Keratinocyte (primary cell): ENCODE results near the gene TRAF1. TPM values are rescaled to one million over a fixed set of nuclear protein-coding genes. Genes with fewer than 3 reads are reported as not detected.

Experiments
- DNase-seq: peaks from one replicate; pipeline ENCODE4 v3.0.0-alpha.2; 2011; ENCODE audit warnings: low read depth, missing footprints, low spot score
- FAIRE-seq: peaks from 2 replicates; lab custom pipeline; 2011; peaks lifted over from hg19 to GRCh38; lab: Jason Lieb, UNC
- H2AFZ ChIP-seq: 2 replicates; pipeline ENCODE4 v1.6.0; 2012; ENCODE audit warnings: low read length, control low read depth, inconsistent platforms; ENCODE audit not compliant: control insufficient read depth
- H3K27ac ChIP-seq: 2 replicates; pipeline ENCODE4 v1.5.1; 2011; ENCODE audit warnings: low read length; ENCODE audit not compliant: control insufficient read depth, insufficient read depth
- H3K27me3 ChIP-seq: 3 replicates; pipeline ENCODE4 v1.6.0; 2011; ENCODE audit warnings: low read length; ENCODE audit not compliant: control insufficient read depth, insufficient read depth; ENCODE audit errors: extremely low read depth
- H3K36me3 ChIP-seq, 2 experiments: 2 replicates in 1 of 2; 3 replicates in 1 of 2; pipeline ENCODE4 v1.5.1; 2011; ENCODE audit warnings: low read length in 2 of 2, mild to moderate bottlenecking in 1 of 2; ENCODE audit not compliant: control insufficient read depth in 2 of 2, insufficient read depth in 2 of 2; ENCODE audit errors: extremely low read depth in 1 of 2
- H3K4me1 ChIP-seq: 3 replicates; pipeline ENCODE4 v1.5.1; 2011; ENCODE audit warnings: low read length; ENCODE audit not compliant: control insufficient read depth, insufficient read depth; ENCODE audit errors: extremely low read depth
- H3K4me2 ChIP-seq: 3 replicates; pipeline ENCODE4 v1.6.0; 2011; ENCODE audit warnings: low read depth, low read length; ENCODE audit not compliant: control insufficient read depth, insufficient read depth; ENCODE audit errors: extremely low read depth
- H3K4me3 ChIP-seq, 3 experiments: fragments of 200-600 bp in 1 of 3; sonication (generic) in 1 of 3; 2 replicates in 2 of 3; 3 replicates in 1 of 3; pipeline ENCODE4 v1.5.1; 2011 to 2016; ENCODE audit warnings: low read length in 3 of 3, mild to moderate bottlenecking in 3 of 3, control low read depth in 2 of 3, inconsistent platforms in 1 of 3, low read depth in 1 of 3, mixed read lengths in 1 of 3, mixed run types in 1 of 3, moderate library complexity in 1 of 3; ENCODE audit not compliant: control insufficient read depth in 2 of 3, insufficient read depth in 2 of 3; ENCODE audit errors: extremely low read depth in 1 of 3
- H3K79me2 ChIP-seq: 2 replicates; pipeline ENCODE4 v1.6.0; 2012; ENCODE audit warnings: low read length; ENCODE audit not compliant: control insufficient read depth, insufficient read depth
- H3K9ac ChIP-seq: 3 replicates; pipeline ENCODE4 v1.6.0; 2011; ENCODE audit warnings: low read length; ENCODE audit not compliant: control insufficient read depth, insufficient read depth; ENCODE audit errors: extremely low read depth
- H3K9me1 ChIP-seq: 3 replicates; pipeline ENCODE4 v1.6.0; 2011; ENCODE audit warnings: low read length; ENCODE audit not compliant: control insufficient read depth, insufficient read depth; ENCODE audit errors: extremely low read depth
- H3K9me3 ChIP-seq: 2 replicates; pipeline ENCODE4 v1.5.1; 2012; ENCODE audit warnings: low read depth, low read length; ENCODE audit not compliant: control insufficient read depth
- H4K20me1 ChIP-seq: 3 replicates; pipeline ENCODE4 v1.6.0; 2011; ENCODE audit warnings: low read length; ENCODE audit not compliant: control insufficient read depth, insufficient read depth; ENCODE audit errors: extremely low read depth
- EZH2 ChIP-seq: IDR thresholded peaks from one replicate; pipeline ENCODE4 v1.6.1; 2012; ENCODE audit warnings: inconsistent platforms, mild to moderate bottlenecking, low read length, moderate library complexity
- dilution Hi-C: fragments of 300-500 bp; cut with MboI; formaldehyde crosslinking; loops from one replicate; pipeline ENCODE4 v1.7.0; 2020; ENCODE audit warnings: low sequenced_read_pairs; ENCODE audit not compliant: extremely low pct_ligation_motif_present
- polyA minus RNA-seq, 3 experiments: library from RNA; depleted of rRNA, polyadenylated mRNA; stranded (reverse); fragments of >200 nt; gene quantifications; 1 replicate in 1 of 3; 2 replicates in 1 of 3; 3 replicates in 1 of 3; pipeline ENCODE4 v1.2.3, GENCODE V29; 2011
- polyA plus RNA-seq, 5 experiments: library from polyadenylated mRNA; depleted of rRNA in 3 of 5; stranded (reverse) in 3 of 5; stranded (forward) in 1 of 5; unstranded in 1 of 5; fragments of >200 nt; gene quantifications; 1 replicate in 1 of 5; 2 replicates in 3 of 5; 3 replicates in 1 of 5; pipeline versions ENCODE4 v1.2.1 to v1.2.3, GENCODE V29; 2011 to 2012; ENCODE audit warnings: missing spikeins in 2 of 5, low read depth in 1 of 5, low replicate concordance in 1 of 5
- TF ChIP-seq, protein P1 (sequence below), 3 experiments: IDR thresholded peaks in 1 of 3; conservative IDR thresholded peaks in 1 of 3; optimal IDR thresholded peaks in 1 of 3; 2 replicates in 2 of 3; 3 replicates in 1 of 3; pipeline versions ENCODE3 to v1.5.1; 2011; ENCODE audit warnings: low read length in 3 of 3, mild to moderate bottlenecking in 3 of 3, moderate library complexity in 2 of 3, control low read depth in 1 of 3, inconsistent platforms in 1 of 3; ENCODE audit not compliant: insufficient read depth in 2 of 3; ENCODE audit errors: extremely low read depth in 1 of 3

The TRAF1 gene, protein sequence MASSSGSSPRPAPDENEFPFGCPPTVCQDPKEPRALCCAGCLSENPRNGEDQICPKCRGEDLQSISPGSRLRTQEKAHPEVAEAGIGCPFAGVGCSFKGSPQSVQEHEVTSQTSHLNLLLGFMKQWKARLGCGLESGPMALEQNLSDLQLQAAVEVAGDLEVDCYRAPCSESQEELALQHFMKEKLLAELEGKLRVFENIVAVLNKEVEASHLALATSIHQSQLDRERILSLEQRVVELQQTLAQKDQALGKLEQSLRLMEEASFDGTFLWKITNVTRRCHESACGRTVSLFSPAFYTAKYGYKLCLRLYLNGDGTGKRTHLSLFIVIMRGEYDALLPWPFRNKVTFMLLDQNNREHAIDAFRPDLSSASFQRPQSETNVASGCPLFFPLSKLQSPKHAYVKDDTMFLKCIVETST
- polyA plus RNA-seq (0.71 to 2.5 TPM (median 1.2 TPM) in 3 replicates), polyA minus RNA-seq (0.43 to 1.2 TPM (median 1.1 TPM) in 3 replicates)
- 1.1 TPM for polyA plus RNA-seq (2011; ENCODE audit: low read depth)
- polyA plus RNA-seq (2011; cell fraction: cytosol; rRNA removed), result 0.26 and 0.43 TPM in 2 replicates
- 9.9 and 11.7 TPM in 2 replicates for polyA plus RNA-seq (2011; cell fraction: nucleus; rRNA removed)
- polyA plus RNA-seq (2012; ENCODE audit: low replicate concordance), result 0.54 and 1.9 TPM in 2 replicates
- polyA minus RNA-seq (2011; cell fraction: cytosol; rRNA and poly(A)+ RNA removed), result 0.58 TPM
- polyA minus RNA-seq (2011; cell fraction: nucleus; rRNA and poly(A)+ RNA removed), result 1.3 and 2.0 TPM in 2 replicates

DNA sequence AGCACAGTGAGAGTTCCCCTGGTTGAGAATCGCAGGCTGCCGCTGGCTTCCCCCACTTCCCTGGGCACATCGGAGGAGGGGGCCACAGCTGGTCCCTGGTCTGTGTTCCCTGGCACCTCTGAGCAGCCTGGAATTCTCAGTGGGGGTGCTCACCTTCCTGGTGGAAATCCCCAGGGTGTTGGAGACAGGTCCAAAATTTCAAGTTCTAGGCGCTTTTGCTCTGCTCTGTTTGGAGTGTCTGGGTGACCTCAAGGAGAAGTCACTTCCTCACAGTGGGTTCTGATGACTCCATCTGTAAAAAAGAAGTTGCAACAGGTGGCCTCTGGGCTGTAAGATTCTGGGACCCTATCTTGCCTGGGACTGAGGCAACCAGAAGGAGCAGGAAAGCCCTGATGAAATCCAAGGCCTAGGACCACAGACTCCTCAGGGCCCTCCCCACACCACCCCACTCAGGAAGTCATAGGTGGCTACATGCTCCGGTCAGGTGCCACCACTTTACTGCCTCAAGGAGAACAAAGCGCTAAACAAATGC, at the start of gene TRAF1:
TSS of gene TRAF1 (minus strand) at position 400 of the 532 bp plus-strand sequence. CDS start 721 bp downstream, outside the sequence.
- no peaks in the 10 kb centered on the region for H3K9me3 ChIP-seq
- H2AFZ ChIP-seq, result no peak within 1 kb of the TSS
- H3K27me3 ChIP-seq, result no peaks in the 10 kb centered on the region
- H3K27ac ChIP-seq, result peak within 1 kb of the TSS; percentile 4
- H3K4me2 ChIP-seq, result no peak within 1 kb of the TSS
- no peaks in the 10 kb centered on the region for H3K79me2 ChIP-seq
- H3K4me3 ChIP-seq, result no peak within 1 kb of the TSS
- no peaks in the 10 kb centered on the region for H4K20me1 ChIP-seq
- no peak for DNase-seq
- dilution Hi-C loops, result no loop called here
- no peak for FAIRE-seq
- H3K4me1 ChIP-seq, result peaks cover 21% of the 10 kb centered on the region
- no peak for TF ChIP-seq EZH2
- TF ChIP-seq, protein P1, sequence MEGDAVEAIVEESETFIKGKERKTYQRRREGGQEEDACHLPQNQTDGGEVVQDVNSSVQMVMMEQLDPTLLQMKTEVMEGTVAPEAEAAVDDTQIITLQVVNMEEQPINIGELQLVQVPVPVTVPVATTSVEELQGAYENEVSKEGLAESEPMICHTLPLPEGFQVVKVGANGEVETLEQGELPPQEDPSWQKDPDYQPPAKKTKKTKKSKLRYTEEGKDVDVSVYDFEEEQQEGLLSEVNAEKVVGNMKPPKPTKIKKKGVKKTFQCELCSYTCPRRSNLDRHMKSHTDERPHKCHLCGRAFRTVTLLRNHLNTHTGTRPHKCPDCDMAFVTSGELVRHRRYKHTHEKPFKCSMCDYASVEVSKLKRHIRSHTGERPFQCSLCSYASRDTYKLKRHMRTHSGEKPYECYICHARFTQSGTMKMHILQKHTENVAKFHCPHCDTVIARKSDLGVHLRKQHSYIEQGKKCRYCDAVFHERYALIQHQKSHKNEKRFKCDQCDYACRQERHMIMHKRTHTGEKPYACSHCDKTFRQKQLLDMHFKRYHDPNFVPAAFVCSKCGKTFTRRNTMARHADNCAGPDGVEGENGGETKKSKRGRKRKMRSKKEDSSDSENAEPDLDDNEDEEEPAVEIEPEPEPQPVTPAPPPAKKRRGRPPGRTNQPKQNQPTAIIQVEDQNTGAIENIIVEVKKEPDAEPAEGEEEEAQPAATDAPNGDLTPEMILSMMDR (optimal IDR thresholded peaks at IDR 0.05 in 1 of 3, IDR thresholded peaks at IDR 0.05 in 1 of 3, conservative IDR thresholded peaks at IDR 0.05 in 1 of 3; ENCODE audit: extremely low read depth in 1 of 3, insufficient read depth in 2 of 3, low read length in 3 of 3), result no peak
- no peaks in the 10 kb centered on the region for H3K36me3 ChIP-seq
- H3K9me1 ChIP-seq, result no peaks in the 10 kb centered on the region
- H3K9ac ChIP-seq, result peak within 1 kb of the TSS; percentile 22

DNA sequence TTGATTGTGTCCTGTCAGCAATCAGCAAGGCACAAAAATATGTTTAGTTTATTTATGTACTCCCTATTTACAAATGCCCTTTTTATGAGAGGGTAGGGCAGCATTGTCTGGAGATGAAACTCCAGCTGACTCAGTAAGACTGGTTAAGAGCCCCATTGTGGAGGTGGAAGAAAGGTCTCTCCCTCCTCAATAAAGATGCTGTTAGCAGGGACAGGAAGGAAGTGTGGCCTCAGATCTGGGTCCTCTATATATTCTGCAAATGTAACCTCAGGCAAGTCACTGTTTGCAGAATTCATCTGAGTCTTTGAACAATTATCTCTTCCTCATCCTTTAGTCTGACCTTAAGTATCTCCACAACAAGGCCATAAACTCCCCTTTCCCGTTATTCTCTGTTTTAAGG, 48.3 kb upstream of the TRAF1 start:
- Histone ChIP-seq H3K79me2 (no peaks in the 10 kb centered on the region), H3K9me3 (no peaks in the 10 kb centered on the region), H3K36me3 (no peaks in the 10 kb centered on the region), H3K9ac (no peak overlapping the region), H3K4me1 (peaks cover 4% of the 10 kb centered on the region), H2AFZ (no peak overlapping the region), H3K9me1 (no peaks in the 10 kb centered on the region), H3K4me3 (no peak overlapping the region), H3K4me2 (no peak overlapping the region), H4K20me1 (no peaks in the 10 kb centered on the region), H3K27me3 (no peaks in the 10 kb centered on the region), H3K27ac (no peak overlapping the region)
- FAIRE-seq, result no peak
- DNase-seq, result no peak
- TF ChIP-seq EZH2, result no peak
- TF ChIP-seq, protein P1 (optimal IDR thresholded peaks at IDR 0.05 in 1 of 3, IDR thresholded peaks at IDR 0.05 in 1 of 3, conservative IDR thresholded peaks at IDR 0.05 in 1 of 3; ENCODE audit: extremely low read depth in 1 of 3, insufficient read depth in 2 of 3, low read length in 3 of 3), result no peak
- dilution Hi-C loops, result no loop called here
